Neuron (in vitro differentiated cells): ENCODE results near the gene SAP130.

Experiments
- H2AFZ ChIP-seq: one replicate; pipeline ENCODE4 v1.6.1; 2013; ENCODE audit warnings: low read depth, mild to moderate bottlenecking, inconsistent platforms, low read length, moderate library complexity
- H3K27me3 ChIP-seq: one replicate; pipeline ENCODE4 v1.6.1; 2013; ENCODE audit warnings: low read length; ENCODE audit not compliant: insufficient read depth
- H3K36me3 ChIP-seq: one replicate; pipeline ENCODE4 v1.6.1; 2013; ENCODE audit warnings: low read length; ENCODE audit not compliant: insufficient read depth
- H3K4me1 ChIP-seq: one replicate; pipeline ENCODE4 v1.6.1; 2013; ENCODE audit warnings: low read length; ENCODE audit not compliant: insufficient read depth
- H3K4me3 ChIP-seq: 2 replicates; pipeline ENCODE4 v1.5.1; 2013; ENCODE audit warnings: mild to moderate bottlenecking, low read length, moderate library complexity
- H3K9me3 ChIP-seq: one replicate; pipeline ENCODE4 v1.6.1; 2013; ENCODE audit warnings: low read length

The SAP130 gene

DNA sequence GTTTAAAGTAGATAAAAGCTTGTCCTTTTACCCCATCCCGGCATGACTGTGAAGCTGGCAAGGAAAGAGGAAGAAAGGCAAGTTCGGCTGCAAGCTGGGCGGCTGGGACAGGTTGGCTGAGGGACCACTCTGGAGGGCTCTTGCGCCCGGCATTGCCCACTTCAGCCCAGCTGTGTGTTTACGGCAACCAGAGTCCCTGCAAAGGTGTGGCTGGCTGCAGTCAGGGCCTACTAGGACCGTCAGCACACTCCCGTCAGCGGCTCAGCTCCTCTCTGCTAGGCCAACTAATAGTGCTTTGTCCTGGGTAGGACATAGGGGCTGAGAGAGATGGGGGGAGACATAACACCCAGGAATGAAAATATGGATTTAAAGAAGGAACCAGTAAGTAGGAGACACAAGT is 11.7 kb upstream of the SAP130 start:
- no peak overlapping the region for H2AFZ ChIP-seq
- no peak overlapping the region for H3K4me3 ChIP-seq
- H3K27me3 ChIP-seq = no peaks in the 10 kb centered on the region
- peaks cover 9% of the 10 kb centered on the region for H3K4me1 ChIP-seq
- peaks cover 13% of the 10 kb centered on the region for H3K9me3 ChIP-seq
- no peaks in the 10 kb centered on the region for H3K36me3 ChIP-seq

- H3K36me3 ChIP-seq = no peaks in the 10 kb centered on the region
- no peak overlapping the region for H2AFZ ChIP-seq
- H3K9me3 ChIP-seq = peaks cover 13% of the 10 kb centered on the region
- no peaks in the 10 kb centered on the region for H3K27me3 ChIP-seq
- H3K4me1 ChIP-seq = peaks cover 9% of the 10 kb centered on the region
- no peak overlapping the region for H3K4me3 ChIP-seq
Observed at GRCh38 chr2:128038411-128038810, 10.6 kb upstream of the SAP130 start.

GRCh38 chr2:128037649-128038048 is 9.8 kb upstream of the SAP130 start:
- Histone ChIP-seq H3K27me3 (no peaks in the 10 kb centered on the region), H3K4me3 (no peak overlapping the region), H2AFZ (no peak overlapping the region), H3K36me3 (no peaks in the 10 kb centered on the region), H3K4me1 (peaks cover 9% of the 10 kb centered on the region), H3K9me3 (peaks cover 8% of the 10 kb centered on the region)

- Histone ChIP-seq H3K4me1 (peaks cover 9% of the 10 kb centered on the region), H2AFZ (no peak overlapping the region), H3K4me3 (no peak overlapping the region), H3K36me3 (no peaks in the 10 kb centered on the region), H3K9me3 (peaks cover 11% of the 10 kb centered on the region), H3K27me3 (no peaks in the 10 kb centered on the region)
Observed at GRCh38 chr2:128036748-128037607, 9.1 kb upstream of the SAP130 start.

GRCh38 chr2:128032092-128032491 is 4.2 kb upstream of the SAP130 start:
- H3K9me3 ChIP-seq = peaks cover 9% of the 10 kb centered on the region
- no peak overlapping the region for H3K4me3 ChIP-seq
- H3K36me3 ChIP-seq = no peaks in the 10 kb centered on the region
- peaks cover 7% of the 10 kb centered on the region for H3K4me1 ChIP-seq
- no peak overlapping the region for H2AFZ ChIP-seq
- H3K27me3 ChIP-seq = peaks cover 4% of the 10 kb centered on the region

- Histone ChIP-seq H3K4me3 (peak overlapping the region; percentile 56), H3K36me3 (peaks cover 7% of the 10 kb centered on the region), H2AFZ (peak overlapping the region; percentile 85), H3K9me3 (peaks cover 4% of the 10 kb centered on the region), H3K27me3 (peaks cover 4% of the 10 kb centered on the region), H3K4me1 (peaks cover 20% of the 10 kb centered on the region)
Observed at GRCh38 chr2:128028668-128029054, 802 bp upstream of the SAP130 start.

DNA sequence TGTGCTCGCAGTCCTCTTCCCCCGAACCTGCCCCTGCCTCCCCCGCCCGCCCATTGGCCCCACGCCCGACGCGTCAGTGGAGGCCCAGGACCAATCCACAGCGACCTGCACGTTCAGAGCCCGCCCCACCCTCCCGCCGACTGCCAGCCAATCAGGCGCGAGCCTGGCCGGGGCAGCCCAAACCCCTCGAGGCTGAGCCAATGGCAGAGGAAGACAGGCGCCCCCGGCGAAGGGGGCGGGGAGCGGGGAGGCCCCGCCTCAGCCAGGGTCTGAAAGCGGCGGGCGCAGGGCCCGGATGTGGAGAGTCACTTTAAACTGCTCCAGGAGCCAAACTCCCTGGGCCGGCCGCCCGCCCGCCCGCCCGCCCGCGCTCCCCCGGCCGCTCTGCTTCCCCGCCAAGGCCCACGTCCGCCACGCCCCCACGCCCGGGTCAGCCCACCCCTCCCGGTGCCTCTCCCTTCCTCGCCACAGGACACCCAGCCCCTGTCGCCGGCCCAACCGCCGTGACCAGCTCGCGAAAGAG is 520 bp downstream of the SAP130 start:
- H3K4me1 ChIP-seq = peaks cover 20% of the 10 kb centered on the region
- H3K9me3 ChIP-seq = peaks cover 4% of the 10 kb centered on the region
- peaks cover 15% of the 10 kb centered on the region for H3K36me3 ChIP-seq
- peak overlapping the region; percentile 85 for H2AFZ ChIP-seq
- peaks cover 4% of the 10 kb centered on the region for H3K27me3 ChIP-seq
- H3K4me3 ChIP-seq = peak overlapping the region; percentile 63

DNA sequence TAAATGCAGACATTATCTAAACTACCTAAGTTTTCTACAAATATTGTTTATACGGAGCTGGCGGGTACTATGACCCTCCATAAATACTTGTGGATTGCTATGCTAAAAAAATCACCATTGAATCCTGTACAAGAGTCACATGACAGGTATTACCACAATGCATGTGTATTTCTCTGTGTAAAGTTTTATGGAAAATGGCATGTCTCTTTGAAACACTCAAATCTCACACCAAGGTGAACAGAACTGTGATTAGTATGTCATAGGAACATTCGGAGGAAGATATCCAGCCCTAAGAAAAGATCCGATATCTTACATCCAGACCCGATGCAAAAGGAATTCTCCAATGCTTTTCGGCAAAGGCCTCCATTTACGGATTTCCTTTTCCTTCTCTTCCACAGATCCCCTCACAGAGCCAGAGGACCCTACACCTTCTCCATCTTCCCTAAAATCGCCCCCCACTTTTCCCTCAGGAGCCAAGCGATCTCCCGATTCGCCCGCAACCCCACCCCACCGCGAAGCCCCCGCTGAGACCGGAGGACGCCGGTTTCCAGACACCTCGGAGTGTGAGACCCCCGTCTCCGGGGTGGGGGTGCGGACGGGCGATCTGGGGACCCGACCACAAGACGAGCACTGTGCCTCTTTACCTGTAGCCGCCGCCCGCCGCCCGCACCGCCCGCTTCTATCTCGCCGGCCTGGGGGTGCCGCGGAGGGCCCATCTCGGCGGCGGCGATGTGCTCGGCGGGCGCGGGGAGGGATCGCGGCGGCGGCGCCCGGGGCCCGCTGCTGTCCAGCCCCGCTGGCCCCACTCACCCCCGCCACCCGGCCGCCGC is 1.2 kb downstream of the SAP130 start:
- peaks cover 4% of the 10 kb centered on the region for H3K27me3 ChIP-seq
- peaks cover 20% of the 10 kb centered on the region for H3K4me1 ChIP-seq

GRCh38 chr2:128024816-128025215 is 3.0 kb downstream of the SAP130 start:
- H3K9me3 ChIP-seq = no peaks in the 10 kb centered on the region

More for the DNA sequence above, 1.2 kb downstream of the SAP130 start:
- no peaks in the 10 kb centered on the region for H3K9me3 ChIP-seq
- H3K36me3 ChIP-seq = peaks cover 21% of the 10 kb centered on the region
- H2AFZ ChIP-seq = peak overlapping the region; percentile 64
- H3K4me3 ChIP-seq = peak overlapping the region; percentile 63

DNA sequence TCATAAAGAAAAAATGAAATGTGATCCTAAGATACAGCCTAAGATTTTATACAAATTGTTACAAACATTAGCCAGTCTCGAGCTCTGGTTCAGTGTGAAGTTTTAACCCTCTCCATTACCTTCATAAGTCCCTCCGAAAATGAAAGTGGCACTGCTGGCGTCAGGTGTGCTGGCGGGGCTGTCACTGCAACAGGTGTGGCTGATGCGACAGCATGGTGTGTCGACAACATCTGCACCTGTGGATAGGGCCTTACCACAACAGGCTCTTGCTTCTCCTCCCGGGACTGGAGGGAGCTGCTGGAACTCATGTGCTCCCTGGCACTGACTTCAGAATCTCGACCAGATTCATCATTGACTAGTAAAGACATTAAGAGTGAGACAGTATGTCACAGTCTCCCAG is 10.3 kb downstream of the SAP130 start:
- Histone ChIP-seq H3K9me3 (no peaks in the 10 kb centered on the region), H3K36me3 (peaks cover 78% of the 10 kb centered on the region), H2AFZ (no peak overlapping the region), H3K27me3 (no peaks in the 10 kb centered on the region), H3K4me3 (no peak overlapping the region), H3K4me1 (no peaks in the 10 kb centered on the region)

More at GRCh38 chr2:128024816-128025215, 3.0 kb downstream of the SAP130 start:
- Histone ChIP-seq H3K27me3 (peaks cover 4% of the 10 kb centered on the region), H3K36me3 (peaks cover 32% of the 10 kb centered on the region), H3K4me3 (no peak overlapping the region), H3K4me1 (peaks cover 20% of the 10 kb centered on the region), H2AFZ (no peak overlapping the region)

DNA sequence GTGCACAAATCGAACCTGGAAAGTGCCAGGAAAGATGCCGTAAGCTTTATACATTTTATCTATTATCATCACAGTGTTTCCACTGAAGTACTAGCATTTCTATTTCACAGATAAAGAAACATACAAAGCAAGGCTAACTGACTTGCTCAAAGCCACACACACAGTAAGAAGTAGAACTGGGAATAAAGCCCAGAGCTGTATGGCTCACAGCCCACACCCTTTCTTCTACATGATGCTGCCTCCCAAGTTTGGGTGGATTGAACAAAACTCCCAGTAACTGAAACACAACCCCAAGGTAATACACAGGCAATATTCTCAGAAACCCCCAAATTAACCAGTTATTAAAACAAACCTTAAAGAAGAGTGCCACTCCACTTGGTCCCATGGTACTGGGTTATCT is 11.2 kb downstream of the SAP130 start:
- peaks cover 78% of the 10 kb centered on the region for H3K36me3 ChIP-seq
- no peaks in the 10 kb centered on the region for H3K4me1 ChIP-seq
- no peak overlapping the region for H2AFZ ChIP-seq
- H3K27me3 ChIP-seq = no peaks in the 10 kb centered on the region
- no peaks in the 10 kb centered on the region for H3K9me3 ChIP-seq
- H3K4me3 ChIP-seq = no peak overlapping the region

DNA sequence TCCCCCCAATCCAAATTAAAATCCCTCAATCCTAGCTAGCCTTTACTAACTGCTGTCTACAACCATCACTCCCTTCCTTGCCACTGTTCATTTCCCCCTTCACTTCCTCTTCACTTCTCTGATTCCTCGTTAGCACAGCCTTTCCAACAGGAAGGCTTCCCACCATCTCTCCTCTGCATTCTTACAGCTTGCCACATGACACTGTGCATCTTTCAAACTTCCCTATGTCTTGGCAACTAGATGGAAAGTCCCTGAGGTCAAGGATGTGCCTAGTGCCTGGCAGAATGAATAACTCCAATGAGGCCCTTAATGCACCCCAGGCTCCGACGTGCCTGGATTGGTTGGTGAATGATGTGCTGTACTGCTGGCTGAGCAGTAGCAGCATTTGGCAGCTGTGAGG is 15.2 kb downstream of the SAP130 start:
- peaks cover 94% of the 10 kb centered on the region for H3K36me3 ChIP-seq

DNA sequence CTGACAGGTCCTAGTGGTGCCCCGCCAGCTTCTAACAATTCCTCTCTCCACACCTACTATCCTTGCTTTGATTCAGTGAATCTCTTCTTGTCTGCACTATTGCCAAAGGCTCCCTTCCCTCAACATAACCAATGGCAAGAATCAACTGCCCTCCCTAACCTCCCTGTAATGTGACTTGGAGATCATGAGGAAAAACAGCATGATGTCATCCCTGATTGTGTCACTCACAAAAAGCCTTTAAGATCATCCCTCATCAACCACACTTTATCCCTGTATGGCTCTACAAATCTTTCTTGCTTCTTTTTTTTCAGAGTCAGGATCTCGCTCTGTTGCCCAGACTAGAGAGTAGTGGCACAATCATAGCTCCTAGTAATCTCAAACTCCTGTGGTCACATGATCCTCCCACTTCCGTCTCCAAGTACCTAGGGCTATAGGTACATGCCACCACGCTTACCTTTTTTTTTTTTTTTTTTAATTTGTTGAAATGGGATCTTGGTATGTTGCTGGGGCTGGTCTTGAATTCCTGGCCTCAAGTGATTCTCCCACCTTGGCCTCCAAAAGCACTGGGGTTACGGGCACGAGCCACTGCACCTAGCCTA is 19.7 kb downstream of the SAP130 start:
- Histone ChIP-seq H3K4me3 (no peak overlapping the region), H2AFZ (no peak overlapping the region), H3K9me3 (no peaks in the 10 kb centered on the region), H3K27me3 (no peaks in the 10 kb centered on the region), H3K36me3 (peaks cover 93% of the 10 kb centered on the region), H3K4me1 (no peaks in the 10 kb centered on the region)

More for the DNA sequence above, 15.2 kb downstream of the SAP130 start:
- Histone ChIP-seq H2AFZ (no peak overlapping the region), H3K9me3 (no peaks in the 10 kb centered on the region), H3K27me3 (no peaks in the 10 kb centered on the region), H3K4me3 (no peak overlapping the region), H3K4me1 (no peaks in the 10 kb centered on the region)
